ENCODE measurements around the gene STAC2. TPM values are rescaled to one million over a fixed set of nuclear protein-coding genes. Genes with fewer than 3 reads are reported as not detected.

STAC2 gene
- total RNA-seq (2014; rRNA removed; shearing (Covaris generic)), result 0.03 TPM in 1 of 2 replicates, not detected in the other
- not detected in 2 replicates for total RNA-seq (2022)
- Bru-seq, nascent RNA, result not detected
- BruChase-seq, experiment 1, labeled RNA remaining after a 6-hour chase, result percentile 8 among the genes with signal in this experiment
- percentile 11 among the genes with signal in this experiment for BruChase-seq, experiment 2, labeled RNA remaining after a 2-hour chase
- long read RNA-seq, partial matches to known transcripts, result 1 of 3 reads
- long read RNA-seq, other reads (novel, unspliced or antisense), result 2 of 3 reads

GRCh38 chr17:39225308-39225958 lies at the start of gene STAC2:
Gene STAC2, minus strand, starts transcription at chr17:39225945. Its CDS starts 443 bp downstream, at chr17:39225502.
- peak within 1 kb of the TSS; percentile 56 for H3K4me2 ChIP-seq (ENCODE audit: low read length)
- DNase-seq (ENCODE audit: low spot score), result no peak
- H3K9me2 ChIP-seq (ENCODE audit: insufficient read depth, low read length), result no peaks in the 10 kb centered on the region
- BruUV-seq (replicated peaks), result no TSS peak
- CTCF ChIA-PET (ENCODE audit: unreplicated experiment), result no interaction called here
- no peaks in the 10 kb centered on the region for H3K4me1 ChIP-seq (ENCODE audit: insufficient read depth, low read length, poor library complexity, severe bottlenecking)
- H3K79me2 ChIP-seq (ENCODE audit: insufficient read depth, low read depth, low read length), result no peaks in the 10 kb centered on the region
- peak within 1 kb of the TSS; percentile 52 for H3K4me3 ChIP-seq (ENCODE audit: low read depth, low read length, poor library complexity, severe bottlenecking)
- no peak within 1 kb of the TSS for H2AFZ ChIP-seq (ENCODE audit: low read length)
- intact Hi-C loops (cut with micrococcal nuclease; ENCODE audit: unreplicated experiment), result no loop called here
- no peaks in the 10 kb centered on the region for H3K36me3 ChIP-seq (ENCODE audit: insufficient read depth, low read length)
- H3K27ac ChIP-seq (ENCODE audit: low read depth, low read length, poor library complexity, severe bottlenecking), result no peak within 1 kb of the TSS
- H4K20me1 ChIP-seq (ENCODE audit: insufficient read depth, low read length), result no peaks in the 10 kb centered on the region
- no peaks in the 10 kb centered on the region for H3K9me3 ChIP-seq (ENCODE audit: low read length)
- POLR2A ChIA-PET, result interaction anchor here (0.6 kb wide), 1 partner anchor 328 kb away, joined by 3 read pairs; no protein-coding TSS in a partner anchor
- no peak for TF ChIP-seq CTCF (conservative IDR thresholded peaks at IDR 0.05; ENCODE audit: low read length)

GRCh38 chr17:39271546-39271945 lies 45.8 kb upstream of the STAC2 start:
- H3K4me1 ChIP-seq (ENCODE audit: insufficient read depth, low read length, poor library complexity, severe bottlenecking), result peaks cover 6% of the 10 kb centered on the region
- ChIA-PET CTCF (ENCODE audit: unreplicated experiment) (no interaction called here), POLR2A (interaction anchor here (0.7 to 1.9 kb wide), 4 partner anchors 9 to 180 kb away, joined by 3 to 8 read pairs (median 6); partner anchors contain the start of gene MED1)
- no peak overlapping the region for H2AFZ ChIP-seq (ENCODE audit: low read length)
- TF ChIP-seq CTCF (conservative IDR thresholded peaks at IDR 0.05; ENCODE audit: low read length), result no peak
- TF ChIP-seq EZH2phosphoT487 (IDR thresholded peaks at IDR 0.05; ENCODE audit: borderline replicate concordance, low read depth, low read length), result no peak
- no peaks in the 10 kb centered on the region for H3K9me2 ChIP-seq (ENCODE audit: insufficient read depth, low read length)
- no peak for DNase-seq (ENCODE audit: low spot score)
- H3K4me2 ChIP-seq (ENCODE audit: low read length), result no peak overlapping the region
- intact Hi-C loops (cut with micrococcal nuclease; ENCODE audit: unreplicated experiment), result no loop called here
- no peaks in the 10 kb centered on the region for H3K9me3 ChIP-seq (ENCODE audit: low read length)
- no peaks in the 10 kb centered on the region for H4K20me1 ChIP-seq (ENCODE audit: insufficient read depth, low read length)
- BruUV-seq (replicated peaks), result no TSS peak
- H3K27ac ChIP-seq (ENCODE audit: low read depth, low read length, poor library complexity, severe bottlenecking), result no peak overlapping the region
- no peaks in the 10 kb centered on the region for H3K79me2 ChIP-seq (ENCODE audit: insufficient read depth, low read depth, low read length)
- no peaks in the 10 kb centered on the region for H3K36me3 ChIP-seq (ENCODE audit: insufficient read depth, low read length)
- no peak overlapping the region for H3K4me3 ChIP-seq (ENCODE audit: low read depth, low read length, poor library complexity, severe bottlenecking)

GRCh38 chr17:39270923-39271322 lies 45.2 kb upstream of the STAC2 start:
- TF ChIP-seq EZH2phosphoT487 (IDR thresholded peaks at IDR 0.05; ENCODE audit: borderline replicate concordance, low read depth, low read length) (no peak), CTCF (conservative IDR thresholded peaks at IDR 0.05; ENCODE audit: low read length) (peak; percentile 77)

More at GRCh38 chr17:39270923-39271322, 45.2 kb upstream of the STAC2 start:
- Histone ChIP-seq H3K9me2 (ENCODE audit: insufficient read depth, low read length) (no peaks in the 10 kb centered on the region), H3K4me1 (ENCODE audit: insufficient read depth, low read length, poor library complexity, severe bottlenecking) (peaks cover 2% of the 10 kb centered on the region), H3K4me2 (ENCODE audit: low read length) (no peak overlapping the region), H2AFZ (ENCODE audit: low read length) (no peak overlapping the region), H3K4me3 (ENCODE audit: low read depth, low read length, poor library complexity, severe bottlenecking) (no peak overlapping the region), H3K9me3 (ENCODE audit: low read length) (no peaks in the 10 kb centered on the region), H3K79me2 (ENCODE audit: insufficient read depth, low read depth, low read length) (no peaks in the 10 kb centered on the region), H3K36me3 (ENCODE audit: insufficient read depth, low read length) (no peaks in the 10 kb centered on the region), H3K27ac (ENCODE audit: low read depth, low read length, poor library complexity, severe bottlenecking) (no peak overlapping the region), H4K20me1 (ENCODE audit: insufficient read depth, low read length) (no peaks in the 10 kb centered on the region)
- peak; percentile 59 for DNase-seq (ENCODE audit: low spot score)
- intact Hi-C loops (cut with micrococcal nuclease; ENCODE audit: unreplicated experiment), result no loop called here
- no TSS peak for BruUV-seq (replicated peaks)
- ChIA-PET POLR2A (interaction anchor here (1.0 to 1.9 kb wide), 4 partner anchors 8 to 18 kb away, joined by 3 to 8 read pairs (median 6); no protein-coding TSS in a partner anchor), CTCF (ENCODE audit: unreplicated experiment) (no interaction called here)

Measured in OCI-LY7 (cell line).